Cardiac muscle cell (in vitro differentiated cells and primary cell): ENCODE data around the gene MRPL21. TPM values are rescaled to one million over a fixed set of nuclear protein-coding genes. Genes with fewer than 3 reads are reported as not detected.

ENCODE experiments used
- DNase-seq, 2 donors: peaks; one replicate each; pipeline versions ENCODE4 v3.0.0 to v3.0.0-alpha.2; 2010 to 2017; ENCODE audit warnings: low read depth in 1 of 2, low spot score in 1 of 2
- H3K27ac ChIP-seq: fragments of 200-600 bp; sonication (generic); 2 replicates; pipeline ENCODE4 v1.5.1; 2016
- H3K27me3 ChIP-seq: fragments of 200-600 bp; sonication (generic); 2 replicates; pipeline ENCODE4 v1.6.0; 2016; ENCODE audit warnings: control low read depth
- H3K36me3 ChIP-seq: fragments of 200-600 bp; sonication (generic); 2 replicates; pipeline ENCODE4 v1.5.1; 2016; ENCODE audit warnings: control low read depth
- H3K4me1 ChIP-seq: fragments of 200-600 bp; sonication (generic); 2 replicates; pipeline ENCODE4 v1.8.1; 2017; ENCODE audit warnings: low read depth, mild to moderate bottlenecking, mixed run types
- H3K4me3 ChIP-seq: fragments of 200-600 bp; sonication (generic); 2 replicates; pipeline ENCODE4 v1.5.1; 2016; ENCODE audit warnings: mild to moderate bottlenecking
- H3K9me3 ChIP-seq: fragments of 200-600 bp; sonication (generic); 2 replicates; pipeline ENCODE4 v1.5.1; 2017; ENCODE audit warnings: low read depth, mild to moderate bottlenecking, control low read depth
- polyA plus RNA-seq: library from polyadenylated mRNA; unstranded; fragments of >200 nt; fragmentation: Nextera tagmentation; extraction: Ambion mirVana; gene quantifications from 2 replicates; pipeline ENCODE4 v1.2.1, GENCODE V29; 2016
- total RNA-seq: library from RNA; depleted of rRNA; stranded (reverse); fragments of >200 nt; gene quantifications from 2 replicates; pipeline ENCODE4 v1.2.3, GENCODE V29; 2016
- TF ChIP-seq, protein P1 (sequence below): IDR thresholded peaks from 2 replicates; pipeline ENCODE4 v1.5.1; 2012; ENCODE audit warnings: low read depth, mild to moderate bottlenecking, low read length

The MRPL21 gene
- total and polyA plus RNA-seq, 2 experiments from 2014 or later, result 75.9 to 220 TPM

DNA sequence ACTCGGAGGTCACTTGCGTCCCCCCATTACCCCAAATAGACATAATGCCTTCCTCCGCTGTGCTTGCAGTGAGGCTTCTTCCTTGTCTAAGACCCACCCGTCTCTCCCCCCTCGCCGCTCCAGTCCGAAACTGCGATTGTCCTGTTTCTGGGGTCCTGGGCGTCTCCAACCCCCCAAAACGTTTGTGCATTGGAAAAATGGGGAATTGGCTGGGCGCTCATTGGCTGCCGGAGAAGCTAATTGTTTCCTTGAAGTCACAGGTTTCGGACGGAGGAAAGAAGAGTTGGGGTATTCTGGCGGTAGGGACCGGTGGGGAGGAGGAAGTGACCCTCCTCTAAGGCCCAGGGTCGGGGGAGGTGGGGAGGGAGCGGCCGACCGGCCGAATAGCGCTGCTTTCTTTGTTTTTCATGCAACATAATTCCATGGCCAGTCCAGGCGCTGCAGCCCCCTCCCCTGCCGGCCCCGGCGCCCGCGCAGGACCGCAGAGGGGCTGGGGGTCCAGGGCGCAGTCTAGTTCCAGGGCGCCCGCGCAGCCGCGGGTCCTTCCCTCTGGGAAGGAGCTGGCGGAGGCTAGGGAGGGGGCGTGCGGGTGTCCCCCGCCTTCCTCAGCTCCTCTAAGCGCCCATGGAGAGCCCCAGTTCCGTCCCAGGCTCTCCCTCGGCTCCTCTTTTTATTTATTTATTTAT lies 49.2 kb downstream of the MRPL21 start:
- TF ChIP-seq, protein P1, sequence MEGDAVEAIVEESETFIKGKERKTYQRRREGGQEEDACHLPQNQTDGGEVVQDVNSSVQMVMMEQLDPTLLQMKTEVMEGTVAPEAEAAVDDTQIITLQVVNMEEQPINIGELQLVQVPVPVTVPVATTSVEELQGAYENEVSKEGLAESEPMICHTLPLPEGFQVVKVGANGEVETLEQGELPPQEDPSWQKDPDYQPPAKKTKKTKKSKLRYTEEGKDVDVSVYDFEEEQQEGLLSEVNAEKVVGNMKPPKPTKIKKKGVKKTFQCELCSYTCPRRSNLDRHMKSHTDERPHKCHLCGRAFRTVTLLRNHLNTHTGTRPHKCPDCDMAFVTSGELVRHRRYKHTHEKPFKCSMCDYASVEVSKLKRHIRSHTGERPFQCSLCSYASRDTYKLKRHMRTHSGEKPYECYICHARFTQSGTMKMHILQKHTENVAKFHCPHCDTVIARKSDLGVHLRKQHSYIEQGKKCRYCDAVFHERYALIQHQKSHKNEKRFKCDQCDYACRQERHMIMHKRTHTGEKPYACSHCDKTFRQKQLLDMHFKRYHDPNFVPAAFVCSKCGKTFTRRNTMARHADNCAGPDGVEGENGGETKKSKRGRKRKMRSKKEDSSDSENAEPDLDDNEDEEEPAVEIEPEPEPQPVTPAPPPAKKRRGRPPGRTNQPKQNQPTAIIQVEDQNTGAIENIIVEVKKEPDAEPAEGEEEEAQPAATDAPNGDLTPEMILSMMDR, result no peak
- no peak for DNase-seq
- Histone ChIP-seq H3K9me3 (no peaks in the 10 kb centered on the region), H3K4me3 (peak overlapping the region; percentile 34), H3K4me1 (no peaks in the 10 kb centered on the region), H3K27me3 (peaks cover 42% of the 10 kb centered on the region), H3K27ac (no peak overlapping the region), H3K36me3 (no peaks in the 10 kb centered on the region)

DNA sequence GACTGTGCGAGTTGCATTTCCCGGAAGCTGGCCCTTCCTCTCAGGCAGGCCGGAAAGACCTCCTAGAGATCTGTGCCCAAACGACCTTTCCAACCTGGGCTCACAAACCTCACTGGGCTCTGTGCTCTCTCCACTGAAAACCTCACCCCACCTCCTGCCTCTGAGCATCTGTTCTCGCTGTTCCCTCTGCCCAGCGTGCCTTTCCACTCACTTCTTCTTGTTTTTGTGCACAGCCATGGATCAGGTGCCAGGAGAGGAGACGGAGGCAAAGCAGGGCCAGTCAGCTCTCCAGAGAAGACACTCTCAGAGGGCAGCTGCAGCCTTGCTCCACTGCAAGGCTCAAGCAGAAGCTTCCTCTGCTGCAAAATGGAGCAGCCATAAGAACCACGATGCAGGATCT lies 51.0 kb downstream of the MRPL21 start:
- H3K9me3 ChIP-seq, result no peaks in the 10 kb centered on the region
- H3K4me1 ChIP-seq, result no peaks in the 10 kb centered on the region
- H3K27me3 ChIP-seq, result peaks cover 57% of the 10 kb centered on the region
- DNase-seq, result no peak
- TF ChIP-seq, protein P1, result no peak
- H3K27ac ChIP-seq, result no peak overlapping the region
- no peaks in the 10 kb centered on the region for H3K36me3 ChIP-seq
- no peak overlapping the region for H3K4me3 ChIP-seq

DNA sequence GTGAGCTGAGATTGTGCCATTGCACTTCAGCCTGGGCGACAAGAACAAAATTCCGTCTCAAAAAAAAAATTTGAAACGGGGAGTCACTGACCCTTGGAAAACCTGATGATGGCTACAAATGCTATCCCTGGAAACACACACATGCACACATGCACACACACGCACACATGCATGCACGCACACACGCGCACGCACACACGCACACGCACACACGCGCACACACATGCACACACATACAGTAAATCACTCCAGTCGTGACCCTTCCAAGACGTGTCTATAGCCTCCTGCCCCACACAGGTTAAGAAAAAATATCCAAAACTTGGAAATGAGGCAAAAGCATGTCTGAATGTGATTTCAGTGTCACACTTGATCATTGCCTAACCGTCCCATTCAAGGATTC lies 55.2 kb downstream of the MRPL21 start:
- H3K27me3 ChIP-seq, result peaks cover 65% of the 10 kb centered on the region
- TF ChIP-seq, protein P1, result no peak

DNA sequence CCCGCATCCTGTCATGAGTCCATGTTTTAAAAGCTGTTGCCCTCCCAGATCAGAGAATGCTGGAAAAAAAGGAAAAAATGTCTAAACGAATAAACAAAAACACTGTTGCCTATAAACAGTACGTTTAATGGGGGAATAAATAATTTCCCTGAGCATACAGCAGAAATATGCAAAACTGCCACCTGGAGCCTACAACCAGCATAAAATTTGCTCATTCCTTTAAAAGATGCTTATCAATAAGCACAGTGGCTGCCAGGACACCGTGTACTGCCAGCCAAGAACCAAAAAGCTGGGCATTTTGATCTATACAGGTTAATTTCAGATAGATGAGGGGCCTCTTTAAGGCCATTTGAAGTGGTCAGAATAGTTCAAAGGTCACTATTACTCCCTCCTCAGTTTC lies 56.2 kb downstream of the MRPL21 start:
- peaks cover 6% of the 10 kb centered on the region for H3K4me1 ChIP-seq
- TF ChIP-seq, protein P1, result no peak
- H3K27ac ChIP-seq, result no peak overlapping the region
- no peak overlapping the region for H3K4me3 ChIP-seq
- no peaks in the 10 kb centered on the region for H3K36me3 ChIP-seq
- H3K9me3 ChIP-seq, result no peaks in the 10 kb centered on the region
- H3K27me3 ChIP-seq, result peaks cover 65% of the 10 kb centered on the region
- DNase-seq, result no peak

More for the DNA sequence above, 55.2 kb downstream of the MRPL21 start:
- H3K4me3 ChIP-seq, result no peak overlapping the region
- DNase-seq, result no peak
- H3K9me3 ChIP-seq, result no peaks in the 10 kb centered on the region
- no peak overlapping the region for H3K27ac ChIP-seq
- H3K36me3 ChIP-seq, result no peaks in the 10 kb centered on the region
- H3K4me1 ChIP-seq, result peaks cover 6% of the 10 kb centered on the region

DNA sequence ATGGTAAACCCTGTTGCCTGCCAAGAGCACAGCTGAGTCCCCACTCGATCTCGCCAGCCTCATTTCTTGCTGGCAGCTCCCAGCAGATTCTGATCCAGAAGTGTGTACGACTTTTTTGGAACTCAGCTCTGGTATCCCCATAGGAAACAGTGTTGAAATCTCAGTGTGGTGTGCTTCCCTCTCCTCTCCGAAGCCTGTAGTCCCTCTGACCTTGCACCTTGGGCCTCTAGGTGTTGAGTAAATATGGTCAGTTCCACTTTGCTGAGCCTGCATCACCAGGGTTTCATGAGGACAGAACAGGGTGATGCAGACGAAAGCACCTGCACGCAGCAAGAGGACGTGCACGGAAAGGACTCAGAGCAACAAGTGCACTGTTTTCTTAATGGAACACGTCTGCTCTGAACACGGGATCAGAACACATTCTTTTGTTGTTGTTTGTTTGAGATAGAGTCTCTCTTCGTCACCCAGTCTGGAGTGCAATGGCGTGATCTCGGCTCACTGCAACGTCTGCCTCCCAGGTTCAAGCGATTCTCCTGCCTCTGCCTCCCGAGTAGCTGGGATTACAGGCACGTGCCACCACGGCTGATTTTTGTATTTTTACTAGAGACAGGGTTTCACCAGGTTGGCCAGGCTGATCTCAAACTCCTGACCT lies 58.2 kb downstream of the MRPL21 start:
- no peaks in the 10 kb centered on the region for H3K9me3 ChIP-seq
- no peak for DNase-seq
- peaks cover 9% of the 10 kb centered on the region for H3K4me1 ChIP-seq
- no peak overlapping the region for H3K4me3 ChIP-seq
- no peak overlapping the region for H3K27ac ChIP-seq
- TF ChIP-seq, protein P1, result no peak
- H3K36me3 ChIP-seq, result no peaks in the 10 kb centered on the region
- peaks cover 78% of the 10 kb centered on the region for H3K27me3 ChIP-seq
